Esophagus muscularis mucosa (tissue), 4 donors: Measurements from ENCODE around the gene ARL6IP1. TPM values are rescaled to one million over a fixed set of nuclear protein-coding genes. Genes with fewer than 3 reads are reported as not detected.

Experiments used
- DNase-seq: peaks from one replicate; pipeline ENCODE4 v3.0.0-alpha.2; 2017; ENCODE audit errors: extremely low spot score
- H3K27ac ChIP-seq, 4 donors: fragments of 200-600 bp; sonication (generic); replicated peaks in 1 of 4; 1 replicate in 3 of 4; 2 replicates in 1 of 4; pipeline ENCODE4 v1.5.1; 2016 to 2019; ENCODE audit warnings: mild to moderate bottlenecking in 1 of 4
- H3K27me3 ChIP-seq, 4 donors: fragments of 200-600 bp; sonication (generic); one replicate each; pipeline versions ENCODE4 v1.5.1 to v1.6.0; 2016 to 2019
- H3K36me3 ChIP-seq, 4 donors: fragments of 200-600 bp; sonication (generic); one replicate each; pipeline ENCODE4 v1.5.1; 2016 to 2019
- H3K4me1 ChIP-seq, 4 donors: fragments of 200-600 bp; sonication (generic); one replicate each; pipeline ENCODE4 v1.5.1; 2016 to 2019
- H3K4me3 ChIP-seq, 4 donors: fragments of 200-600 bp; sonication (generic); 1 replicate in 2 of 4; 2 replicates in 2 of 4; pipeline ENCODE4 v1.5.1; 2016 to 2019; ENCODE audit warnings: mild to moderate bottlenecking in 4 of 4, moderate library complexity in 1 of 4
- H3K9me3 ChIP-seq, 4 donors: fragments of 200-600 bp; sonication (generic); 1 replicate in 3 of 4; 2 replicates in 1 of 4; pipeline ENCODE4 v1.5.1; 2016 to 2019
- EP300 ChIP-seq: sonication (generic); formaldehyde crosslinking; IDR thresholded peaks from one replicate; pipeline ENCODE4 v1.6.1; 2017; ENCODE audit warnings: antibody characterized with exemption
- POLR2A ChIP-seq: fragments of 450-650 bp; IDR thresholded peaks from one replicate; pipeline ENCODE4 v1.6.1; 2017; ENCODE audit warnings: antibody characterized with exemption, moderate library complexity, mild to moderate bottlenecking, low read depth
- POLR2AphosphoS5 ChIP-seq, 2 donors: sonication (generic); formaldehyde crosslinking; IDR thresholded peaks; one replicate each; pipeline ENCODE4 v1.6.1; 2017; ENCODE audit warnings: antibody characterized with exemption in 2 of 2
- WGBS: methylation state at CpG from one replicate; pipeline ENCODE4 v1.1.5; 2018; 5-methylcytosine and 5-hydroxymethylcytosine counted together
- intact Hi-C: fragments of 100-400 bp; cut with DNase I; formaldehyde crosslinking; loops from one replicate; pipeline ENCODE4 v1.15.1; 2023
- total RNA-seq, 4 donors: library from RNA; depleted of rRNA; stranded (reverse); fragments of >200 nt; gene quantifications; one replicate each; pipeline versions ENCODE4 v1.1.0 to v1.2.1, GENCODE V29; 2016
- TF ChIP-seq, protein P1 (sequence below), 3 experiments: fragments of 200-600 bp in 2 of 3; fragments of 450-650 bp in 1 of 3; sonication (generic) in 2 of 3; IDR thresholded peaks; one replicate each; pipeline ENCODE4 v1.5.1; 2017 to 2019; ENCODE audit warnings: antibody characterized with exemption in 3 of 3, mild to moderate bottlenecking in 2 of 3, moderate library complexity in 1 of 3

The ARL6IP1 gene
- total RNA-seq, 4 donors from 2014 or later = 53.4 to 146 (median 91.2) TPM

DNA sequence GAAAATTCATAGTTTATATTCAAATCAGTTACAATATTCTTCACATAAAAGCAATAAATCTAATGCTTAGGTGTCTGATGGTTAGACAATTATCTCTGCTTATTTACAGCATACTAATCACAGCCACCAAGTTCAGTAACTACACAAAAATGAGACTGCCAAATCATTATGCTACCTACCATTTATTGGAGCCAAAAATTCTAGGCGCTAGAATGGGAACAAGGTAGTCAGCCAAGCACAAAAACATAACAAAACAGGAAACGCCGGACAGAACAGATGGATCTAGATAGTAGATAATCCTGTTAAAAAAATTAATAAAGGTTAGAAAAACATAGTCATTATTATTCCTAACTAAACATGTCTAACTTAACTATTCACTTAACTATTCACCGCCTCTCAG lies 3.6 kb downstream of the ARL6IP1 start:
- Histone ChIP-seq H3K27ac (no peak overlapping the region), H3K36me3 (peaks cover 26 to 57% (median 42%) of the 10 kb centered on the region in 4 donors), H3K4me1 (peaks cover 28 to 41% (median 34%) of the 10 kb centered on the region in 4 donors), H3K27me3 (no peaks in the 10 kb centered on the region), H3K9me3 (no peaks in the 10 kb centered on the region), H3K4me3 (no peak overlapping the region)
- DNase-seq = no peak
- TF ChIP-seq, protein P1, sequence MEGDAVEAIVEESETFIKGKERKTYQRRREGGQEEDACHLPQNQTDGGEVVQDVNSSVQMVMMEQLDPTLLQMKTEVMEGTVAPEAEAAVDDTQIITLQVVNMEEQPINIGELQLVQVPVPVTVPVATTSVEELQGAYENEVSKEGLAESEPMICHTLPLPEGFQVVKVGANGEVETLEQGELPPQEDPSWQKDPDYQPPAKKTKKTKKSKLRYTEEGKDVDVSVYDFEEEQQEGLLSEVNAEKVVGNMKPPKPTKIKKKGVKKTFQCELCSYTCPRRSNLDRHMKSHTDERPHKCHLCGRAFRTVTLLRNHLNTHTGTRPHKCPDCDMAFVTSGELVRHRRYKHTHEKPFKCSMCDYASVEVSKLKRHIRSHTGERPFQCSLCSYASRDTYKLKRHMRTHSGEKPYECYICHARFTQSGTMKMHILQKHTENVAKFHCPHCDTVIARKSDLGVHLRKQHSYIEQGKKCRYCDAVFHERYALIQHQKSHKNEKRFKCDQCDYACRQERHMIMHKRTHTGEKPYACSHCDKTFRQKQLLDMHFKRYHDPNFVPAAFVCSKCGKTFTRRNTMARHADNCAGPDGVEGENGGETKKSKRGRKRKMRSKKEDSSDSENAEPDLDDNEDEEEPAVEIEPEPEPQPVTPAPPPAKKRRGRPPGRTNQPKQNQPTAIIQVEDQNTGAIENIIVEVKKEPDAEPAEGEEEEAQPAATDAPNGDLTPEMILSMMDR (IDR thresholded peaks at IDR 0.05) = no peak
- TF ChIP-seq POLR2AphosphoS5 (IDR thresholded peaks at IDR 0.05) (no peak), POLR2A (no peak), EP300 (no peak)
- intact Hi-C loops = loop anchor here (10.0 kb wide), 1 partner anchor 727 kb away; the partner anchor contains the start of genes CCP110 and GDE1
- WGBS = 75% methylated on average over 4 of the region's 4 CpGs

DNA sequence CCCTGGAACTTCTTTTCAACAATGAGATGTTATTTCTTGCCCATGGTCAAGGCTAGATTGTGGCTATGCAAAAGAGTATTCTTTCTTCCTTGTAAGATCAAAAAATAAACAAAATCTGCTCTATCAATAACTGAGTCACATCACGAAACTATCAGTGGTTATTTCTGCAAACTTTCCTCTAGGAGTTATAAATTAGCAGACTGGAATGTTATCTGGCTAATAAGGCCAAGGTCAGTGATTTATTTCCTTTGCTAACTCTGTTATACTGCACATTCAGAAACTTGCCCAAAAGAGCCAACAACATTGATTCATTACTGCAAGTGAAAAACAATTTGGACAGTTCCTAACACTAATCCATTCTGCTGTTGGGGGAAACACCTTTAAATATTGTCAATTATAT lies 5.0 kb downstream of the ARL6IP1 start:
- no peak for DNase-seq
- Histone ChIP-seq H3K27ac (no peak overlapping the region), H3K36me3 (peaks cover 32 to 70% (median 49%) of the 10 kb centered on the region in 4 donors), H3K4me3 (no peak overlapping the region), H3K27me3 (no peaks in the 10 kb centered on the region), H3K4me1 (peaks cover 20 to 31% (median 24%) of the 10 kb centered on the region in 4 donors), H3K9me3 (no peaks in the 10 kb centered on the region)
- WGBS = 86% methylated on average over 1 of the region's 1 CpG
- intact Hi-C loops = loop anchor here (10.0 kb wide), 1 partner anchor 728 kb away; the partner anchor contains the start of genes CCP110 and GDE1
- TF ChIP-seq EP300 = no peak
- no peak for TF ChIP-seq POLR2A
- TF ChIP-seq, protein P1 (IDR thresholded peaks at IDR 0.05) = no peak
- no peak for TF ChIP-seq POLR2AphosphoS5 (IDR thresholded peaks at IDR 0.05)

GRCh38 chr16:18792836-18793433 lies 8.4 kb downstream of the ARL6IP1 start:
- 91% methylated on average over 11 of the region's 11 CpGs for WGBS
- DNase-seq = no peak
- H3K4me1 ChIP-seq = peaks cover 15 to 24% (median 21%) of the 10 kb centered on the region in 4 donors
- no peak for TF ChIP-seq EP300
- TF ChIP-seq POLR2A = no peak
- TF ChIP-seq, protein P1 (IDR thresholded peaks at IDR 0.05) = no peak
- TF ChIP-seq POLR2AphosphoS5 (IDR thresholded peaks at IDR 0.05) = no peak
- H3K36me3 ChIP-seq = peaks cover 32 to 77% (median 52%) of the 10 kb centered on the region in 4 donors
- no peaks in the 10 kb centered on the region for H3K9me3 ChIP-seq
- H3K27me3 ChIP-seq = no peaks in the 10 kb centered on the region
- H3K27ac ChIP-seq = no peak overlapping the region
- intact Hi-C loops = loop anchor here (10.0 kb wide), 1 partner anchor 732 kb away; the partner anchor contains the start of genes CCP110 and GDE1
- no peak overlapping the region for H3K4me3 ChIP-seq

DNA sequence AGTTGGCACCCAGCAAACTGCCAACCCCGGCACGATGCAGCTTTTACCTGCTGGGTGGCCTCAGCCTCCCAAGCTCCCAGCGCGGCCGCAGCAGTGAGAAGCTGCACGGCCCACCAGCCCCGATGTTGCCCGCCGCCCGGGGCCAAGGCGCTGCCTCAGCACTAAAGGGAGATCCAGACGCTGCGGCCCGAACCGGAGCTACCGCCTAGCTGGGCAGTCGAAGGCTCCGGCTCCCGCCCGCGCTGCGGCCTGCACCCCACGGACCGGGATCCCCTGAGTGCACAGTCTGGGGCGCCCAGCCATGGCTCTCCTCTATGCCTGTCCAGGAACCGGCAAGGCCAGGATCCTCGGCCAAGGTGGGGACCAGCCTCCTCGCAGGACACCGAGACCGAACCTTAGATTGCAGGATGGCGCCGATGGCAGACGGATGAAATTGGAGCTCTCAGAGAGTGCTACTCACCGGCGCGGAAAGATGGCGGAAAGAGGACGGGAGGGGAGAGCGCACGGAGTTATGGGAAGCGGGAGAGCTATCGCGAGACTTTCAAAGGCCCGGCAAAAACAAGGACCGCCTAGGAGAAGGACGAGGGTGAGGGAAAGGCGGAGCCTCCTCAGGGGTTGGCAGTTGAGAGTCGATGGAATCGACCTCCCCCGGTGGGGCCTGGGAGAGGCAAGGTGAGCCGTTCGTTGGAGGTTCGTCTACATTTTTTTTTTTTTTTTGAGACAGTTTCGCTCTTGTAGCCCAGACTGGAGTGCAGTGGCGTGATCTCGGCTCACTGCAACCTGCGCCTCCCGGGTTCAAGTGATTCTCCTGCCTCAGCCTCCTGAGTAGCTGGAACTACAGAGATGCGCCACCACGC lies 11.3 kb downstream of the ARL6IP1 start, which contains the start of gene RPS15A:
TSS of gene RPS15A (minus strand) at position 485 of the 857 bp plus-strand sequence. CDS start 1,221 bp downstream, outside the sequence.
- intact Hi-C loops = loop anchor here (10.0 kb wide), 1 partner anchor 735 kb away; the partner anchor contains the start of genes CCP110 and GDE1
- Histone ChIP-seq H3K4me1 (peaks cover 42 to 51% (median 49%) of the 10 kb centered on the region in 4 donors), H3K36me3 (peaks cover 38 to 76% (median 60%) of the 10 kb centered on the region in 4 donors), H3K27ac (peak within 1 kb of the TSS; percentile 82 to 90 (median 86)), H3K27me3 (no peaks in the 10 kb centered on the region), H3K4me3 (peak within 1 kb of the TSS; percentile 69 to 94 (median 83)), H3K9me3 (no peaks in the 10 kb centered on the region)
- TF ChIP-seq POLR2A (peak; percentile 80), EP300 (no peak), POLR2AphosphoS5 (IDR thresholded peaks at IDR 0.05) (peak; percentile 96)
- TF ChIP-seq, protein P1 (IDR thresholded peaks at IDR 0.05) = peak in 1 of 3 experiments; percentile 17
- DNase-seq = peak; percentile 98
- 5% methylated on average over 51 of the region's 60 CpGs for WGBS
